CD4-positive, alpha-beta T cell treated with Interleukin-4 for 4 hours (primary cell): ENCODE measurements around the gene KCND1.
A peak's percentile ranks its signal among the peaks of the same experiment; 100 is the strongest.

Experiments
- DNase-seq: peaks from one replicate; pipeline ENCODE4 v3.0.0-alpha.2; 2020

Gene KCND1

DNA sequence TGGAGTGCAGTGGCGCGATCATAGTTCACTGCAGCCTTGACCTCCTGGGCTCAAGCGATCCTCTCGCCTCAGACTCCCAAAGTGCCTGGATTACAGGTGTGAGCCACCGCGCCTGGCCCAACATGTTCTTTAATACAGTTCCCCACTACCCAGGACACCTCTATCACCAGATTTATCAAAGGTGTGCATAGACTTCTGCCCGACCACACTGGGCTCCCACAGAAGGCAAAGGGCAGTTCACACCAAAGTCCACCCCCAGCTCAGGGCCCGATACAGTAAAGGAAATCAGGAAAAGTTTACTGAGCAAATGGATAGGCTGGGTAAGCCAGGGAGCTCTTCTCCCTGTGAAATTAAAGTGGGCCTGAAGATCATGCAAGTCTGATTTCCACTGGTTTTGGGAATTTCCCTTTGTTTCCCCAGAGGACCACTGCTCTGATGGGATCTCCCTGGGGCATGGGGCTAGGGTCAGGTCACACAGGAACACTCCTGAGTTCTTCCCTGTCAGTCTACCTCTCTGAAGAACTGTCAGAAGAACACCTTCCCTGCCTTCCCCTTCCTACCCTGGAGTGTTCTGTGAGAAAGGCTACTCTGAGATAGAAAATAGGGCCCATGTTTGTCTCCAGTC, 35.1 kb downstream of the KCND1 start:
- DNase-seq: no peak

DNA sequence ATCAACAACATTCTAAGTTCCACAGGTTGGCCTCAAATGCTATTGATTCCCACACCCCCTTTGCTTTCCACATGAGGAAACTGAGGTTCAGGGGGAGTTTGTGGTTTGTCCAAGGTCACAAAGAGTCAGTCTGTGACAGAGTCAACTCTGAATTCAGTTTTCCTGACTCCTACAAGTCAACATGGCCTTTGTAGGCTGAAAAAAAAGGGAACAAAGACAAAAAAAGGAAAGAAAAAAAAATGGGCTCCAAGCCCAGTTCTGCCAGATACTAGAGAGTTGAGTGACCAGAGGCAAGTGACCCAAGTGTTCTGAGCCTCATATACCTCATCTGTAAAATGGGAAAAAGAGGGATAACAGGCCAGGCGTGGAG, 36.4 kb downstream of the KCND1 start:
- no peak for DNase-seq

- peak; percentile 80 for DNase-seq
Observed at GRCh38 chrX:48934581-48935300, 36.9 kb downstream of the KCND1 start.

GRCh38 chrX:48933757-48934156, 37.9 kb downstream of the KCND1 start:
- no peak for DNase-seq

DNA sequence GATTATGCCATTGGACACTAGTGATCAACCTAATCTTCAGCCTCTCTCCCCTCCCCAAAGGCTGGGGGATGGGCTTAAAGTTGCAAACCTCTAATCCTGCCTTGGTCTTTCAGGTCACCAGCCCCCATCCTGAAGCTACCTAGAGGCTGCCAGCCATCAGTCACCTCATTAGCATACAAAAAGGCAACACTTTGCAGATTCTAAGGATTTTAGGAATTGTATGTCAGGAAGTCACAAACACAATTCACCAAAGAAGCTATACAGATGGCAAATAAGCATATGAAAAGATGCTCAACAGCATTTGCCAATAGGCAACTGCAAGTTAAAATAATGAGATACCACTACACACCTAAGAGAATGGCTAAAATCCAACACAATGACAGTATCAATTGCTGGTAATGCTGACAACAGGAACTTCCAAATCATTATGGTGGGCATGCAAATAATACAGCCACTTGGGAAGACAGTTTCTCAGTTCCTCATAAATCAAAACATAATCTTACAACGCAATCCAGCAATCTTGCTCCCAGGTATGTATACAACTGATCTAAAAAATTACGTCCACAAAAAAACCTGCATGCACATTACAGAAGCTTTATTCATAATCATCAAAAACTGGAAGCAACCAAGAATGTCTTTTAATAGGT, 43.8 kb downstream of the KCND1 start:
- no peak for DNase-seq

DNA sequence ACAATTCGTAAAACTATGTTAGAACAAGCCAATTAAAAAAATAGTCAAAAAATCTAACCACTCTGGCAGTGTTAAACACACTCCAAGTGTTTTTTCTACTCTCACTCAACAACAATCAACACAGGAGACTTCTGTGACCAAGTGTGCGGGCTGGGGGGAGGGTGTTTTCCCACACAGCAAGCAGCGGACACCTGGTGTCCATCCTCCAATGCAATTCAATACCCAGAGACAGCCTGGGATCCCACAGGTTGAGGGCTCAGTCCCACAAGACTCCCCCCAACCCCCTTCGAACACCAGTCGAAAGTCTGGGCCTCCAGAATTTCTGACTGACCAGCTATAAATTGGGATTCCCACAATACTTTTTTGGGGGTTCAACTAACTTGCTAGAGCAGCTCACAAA, 44.5 kb downstream of the KCND1 start:
- no peak for DNase-seq

DNA sequence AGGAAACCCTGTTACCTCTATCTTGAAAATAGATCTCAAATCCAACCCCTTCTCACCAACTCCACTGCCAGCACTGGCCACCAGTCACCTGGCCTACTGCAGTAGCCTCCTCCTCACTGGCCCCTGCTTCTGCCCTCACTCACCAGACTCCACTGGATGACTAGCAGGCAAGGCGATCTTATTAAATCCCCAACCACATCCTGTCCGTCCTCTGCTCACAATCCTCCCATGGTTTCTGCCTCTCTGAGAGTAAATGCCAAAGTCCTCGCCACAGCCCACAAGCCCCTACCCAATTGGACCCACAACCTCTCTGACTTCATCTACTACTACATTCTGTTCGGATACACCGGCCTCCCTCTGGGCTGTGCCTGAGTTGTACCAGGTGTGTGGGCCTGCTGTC, 47.4 kb downstream of the KCND1 start:
- no peak for DNase-seq

DNA sequence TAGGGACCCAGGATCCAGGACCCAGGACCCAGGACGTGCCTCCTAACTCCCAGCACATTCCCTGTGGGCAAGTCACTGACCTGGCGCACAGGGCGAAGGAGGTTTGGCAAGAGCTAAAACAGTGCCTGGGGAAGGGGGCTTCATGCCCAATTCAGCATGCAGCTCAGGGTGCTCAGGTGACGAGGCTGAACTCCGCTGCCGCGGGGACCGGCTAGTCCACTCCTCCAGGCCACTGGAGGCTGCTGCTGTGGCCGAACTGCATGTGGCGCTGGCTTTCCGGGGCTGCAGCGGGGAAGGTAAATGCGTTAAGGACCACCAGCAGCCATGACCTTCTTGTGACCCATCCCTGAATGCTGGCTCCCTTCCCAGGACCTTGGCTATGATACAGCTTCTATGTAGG, 47.9 kb downstream of the KCND1 start:
- no peak for DNase-seq

GRCh38 chrX:48920718-48921104, 50.9 kb downstream of the KCND1 start:
- no peak for DNase-seq

GRCh38 chrX:48919947-48920717, 51.5 kb downstream of the KCND1 start:
- peak; percentile 63 for DNase-seq

DNA sequence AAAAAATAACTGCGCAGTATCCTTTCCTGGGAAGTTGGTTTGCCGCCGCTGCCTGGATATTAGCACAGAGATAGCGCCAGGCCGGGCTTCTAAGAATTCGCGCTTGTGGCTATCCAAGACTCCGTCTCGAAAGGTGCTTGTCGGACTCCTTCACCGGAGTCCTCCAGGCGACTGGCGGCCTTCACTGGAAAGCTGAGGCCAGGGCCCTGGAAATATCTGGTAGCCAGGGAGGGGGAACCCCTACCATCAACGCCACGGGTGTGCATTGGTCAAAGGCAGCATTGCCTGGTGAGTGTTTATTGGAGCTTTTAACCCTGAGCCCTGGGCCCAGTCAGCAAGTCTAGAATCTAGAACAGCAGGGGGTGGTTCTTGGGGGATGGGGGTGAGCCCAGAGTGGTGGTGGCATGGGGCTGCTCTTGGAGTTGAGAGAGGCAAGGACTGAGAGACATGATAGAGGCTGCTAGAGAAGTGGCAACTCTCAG, 52.2 kb downstream of the KCND1 start:
- peak; percentile 49 for DNase-seq

DNA sequence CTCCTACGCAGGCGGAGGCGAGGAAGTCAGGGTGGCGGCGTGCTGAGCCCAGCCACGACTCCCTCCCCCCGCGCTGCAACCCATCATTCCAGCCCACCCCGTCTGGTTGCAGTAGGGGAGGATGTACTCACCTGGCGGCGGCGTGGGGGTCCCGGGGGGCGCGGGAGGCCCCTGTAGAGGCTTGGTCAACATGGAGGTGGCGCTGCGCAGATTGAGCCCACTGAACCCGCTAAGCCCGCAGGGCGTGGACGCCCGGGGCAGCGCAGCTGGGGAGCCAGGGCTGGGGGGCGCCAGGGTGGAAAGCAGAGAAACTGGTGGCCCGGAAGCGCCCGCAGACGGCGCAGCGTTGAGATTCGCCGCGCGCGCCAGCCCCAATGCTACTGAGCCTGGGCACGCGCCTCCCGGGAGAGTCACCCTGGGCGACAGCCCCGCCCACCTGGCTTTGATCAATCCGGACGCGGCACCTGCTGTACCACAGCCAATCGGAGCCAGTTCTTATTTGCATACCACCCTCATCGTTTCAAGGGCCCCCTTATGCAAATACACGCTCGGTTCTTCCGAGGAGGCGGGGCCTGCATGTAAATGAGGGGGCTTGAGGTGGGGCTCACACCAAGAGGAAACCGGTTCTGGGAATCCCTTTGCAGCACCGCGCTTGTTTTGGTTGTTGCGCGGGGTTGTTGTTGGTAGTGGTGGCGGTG, 52.9 kb downstream of the KCND1 start, which contains the start of gene PIM2:
TSS of gene PIM2 (minus strand) at position 382 of the 698 bp plus-strand sequence. CDS start at position 192, 190 bp downstream.
- peak; percentile 97 for DNase-seq

- DNase-seq: no peak
Observed at GRCh38 chrX:48918301-48918642, 53.4 kb downstream of the KCND1 start.

- peak; percentile 91 for DNase-seq
Observed at GRCh38 chrX:48917139-48918001, 54.3 kb downstream of the KCND1 start.

GRCh38 chrX:48914593-48915493, 56.8 kb downstream of the KCND1 start:
- no peak for DNase-seq

DNA sequence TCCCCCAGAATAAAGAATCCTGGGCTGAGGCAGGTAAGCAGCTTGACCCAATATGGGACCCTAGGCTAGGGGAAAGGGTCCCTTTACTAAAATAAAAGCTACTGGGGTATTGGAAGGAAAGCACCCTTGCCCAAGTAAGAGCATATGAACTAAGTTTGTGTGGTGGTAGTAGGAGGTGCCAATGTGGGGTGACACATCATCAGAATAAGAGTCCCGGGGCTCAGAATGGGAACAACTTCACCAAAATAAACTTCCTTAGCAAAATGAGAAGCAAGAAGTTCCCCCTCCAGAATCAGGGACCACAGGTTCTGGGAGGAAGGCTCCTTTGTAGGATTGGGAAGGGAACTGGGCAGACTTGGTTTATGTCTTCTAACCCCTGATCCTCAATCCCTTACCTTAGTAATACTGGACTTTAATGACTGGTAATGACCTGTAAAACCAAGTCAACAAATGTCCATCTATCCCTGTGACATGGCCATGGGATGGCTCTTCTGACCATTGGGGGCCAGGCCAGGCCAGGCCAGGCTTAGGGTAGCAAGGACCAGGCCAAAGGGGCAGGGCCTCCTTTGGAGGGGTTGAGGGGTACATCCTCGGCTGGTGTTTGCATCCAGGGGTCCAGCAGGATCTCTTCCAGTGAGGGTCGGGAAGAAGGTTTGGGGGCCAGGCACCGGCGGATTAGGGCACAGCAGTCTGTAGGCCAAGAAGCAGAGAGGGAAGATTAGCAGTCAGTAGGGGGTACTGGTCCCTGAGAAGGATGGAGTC, 57.9 kb downstream of the KCND1 start:
- no peak for DNase-seq

- DNase-seq: peak; percentile 84
Observed at GRCh38 chrX:48911412-48912182, 60.0 kb downstream of the KCND1 start, which contains the start of gene SLC35A2. Gene SLC35A2 (minus strand): TSS chrX:48911646. CDS start chrX:48911636, 10 bp downstream.
